HPDE6-E6E7 (cell line): ENCODE measurements around the gene IDS.
"Not testable (repeated sequence)": the region's sequence is repeated elsewhere in the genome, so short reads cannot be mapped to it uniquely, and the experiment has no call there.

Experiments
- DNase-seq: peaks from one replicate; pipeline ENCODE4 v3.0.0; 2011; ENCODE audit warnings: missing footprints; ENCODE audit errors: extremely low spot score

IDS gene

GRCh38 chrX:149526318-149527033 is 21.4 kb upstream of the IDS start:
- DNase-seq: not testable (repeated sequence)

DNA sequence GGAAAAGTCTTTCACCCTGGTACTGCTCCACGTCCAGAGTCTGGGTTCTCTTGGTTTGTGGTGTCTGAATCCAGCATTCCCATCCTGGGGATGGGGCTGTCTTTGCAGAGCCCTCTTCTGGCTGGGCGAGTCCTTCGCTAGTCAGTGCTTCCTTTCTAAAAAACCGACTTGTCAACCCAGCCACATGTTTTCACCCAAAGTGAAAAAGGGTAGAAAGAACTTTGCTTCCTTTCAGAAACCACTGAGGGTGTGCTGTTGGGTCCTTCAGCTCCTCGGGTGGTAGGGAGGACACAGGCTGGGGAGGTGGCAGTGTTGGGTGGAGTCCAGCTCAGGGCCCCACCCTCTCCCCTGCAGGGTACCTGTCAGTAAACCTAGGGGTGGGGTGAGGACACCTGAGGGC is 20.8 kb upstream of the IDS start:
- DNase-seq: not testable (repeated sequence)

DNA sequence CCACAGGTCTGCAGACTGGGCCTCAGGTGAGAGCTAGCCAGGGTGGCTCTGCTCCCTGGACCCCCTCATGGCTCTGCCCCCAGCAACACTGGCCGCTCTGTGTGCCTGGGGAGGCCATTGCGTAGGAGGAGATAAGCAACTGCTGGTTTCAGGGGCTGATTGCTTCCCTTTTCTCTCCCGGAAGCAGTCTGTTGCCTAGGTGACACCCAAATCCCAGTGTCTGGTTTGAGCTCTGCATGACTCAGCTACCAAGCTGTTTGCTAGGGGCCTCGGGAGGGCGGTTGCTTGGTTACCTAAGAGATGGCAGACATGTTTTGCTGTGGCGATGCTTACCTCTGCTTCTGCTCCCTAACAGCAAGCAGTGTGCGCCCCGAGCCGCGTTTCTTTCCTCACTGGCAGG is 20.3 kb upstream of the IDS start:
- DNase-seq: not testable (repeated sequence)

- no peak for DNase-seq
These were observed 17.8 kb upstream of the IDS start for GRCh38 chrX:149522916-149523315.

DNA sequence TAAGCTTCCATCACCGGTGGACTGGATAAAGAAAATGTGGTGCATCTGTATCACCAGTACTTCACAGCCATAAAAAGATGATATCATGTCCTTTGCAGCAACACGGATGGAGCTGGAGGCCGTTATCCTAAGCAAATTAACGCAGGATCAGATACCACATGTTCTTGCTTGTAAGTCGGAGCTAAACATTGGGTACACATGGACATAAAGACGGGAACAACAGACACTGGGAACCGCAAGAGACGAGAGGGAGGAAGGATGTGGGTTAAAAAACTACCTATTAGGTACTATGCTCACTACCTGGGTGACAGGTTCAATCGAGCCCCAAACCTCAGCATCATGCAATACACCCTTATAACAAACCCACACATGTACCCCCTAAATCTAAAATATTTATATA is 16.3 kb upstream of the IDS start:
- DNase-seq: no peak

DNA sequence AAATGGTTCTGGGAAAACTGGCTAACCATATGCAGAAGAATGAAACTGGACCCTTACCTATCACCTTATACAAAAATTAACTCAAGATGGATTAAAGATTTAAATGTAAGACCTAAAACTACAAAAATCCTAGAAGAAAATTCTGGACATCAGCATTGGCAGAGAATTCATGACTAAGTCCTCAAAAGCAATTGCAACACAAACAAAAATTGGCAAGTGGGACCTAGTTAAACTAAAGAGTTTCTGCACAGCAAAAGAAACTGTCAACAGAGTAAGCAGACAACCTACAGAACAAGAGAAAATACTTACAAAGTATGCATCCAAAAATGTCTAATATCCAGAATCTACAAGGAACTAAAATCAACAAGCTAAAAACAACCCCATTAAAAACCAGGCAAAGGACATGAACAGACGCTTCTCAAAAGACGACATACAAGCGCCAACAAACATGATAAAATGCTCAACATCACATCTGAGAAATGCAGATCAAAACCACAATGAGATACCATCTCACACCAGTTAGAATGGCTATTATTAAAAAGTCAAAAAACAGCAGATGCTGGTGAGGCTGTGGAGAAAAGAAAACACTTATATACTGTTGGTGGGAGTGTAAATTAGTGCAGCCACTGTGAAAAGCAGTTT is 15.7 kb upstream of the IDS start:
- DNase-seq: not testable (repeated sequence)

DNA sequence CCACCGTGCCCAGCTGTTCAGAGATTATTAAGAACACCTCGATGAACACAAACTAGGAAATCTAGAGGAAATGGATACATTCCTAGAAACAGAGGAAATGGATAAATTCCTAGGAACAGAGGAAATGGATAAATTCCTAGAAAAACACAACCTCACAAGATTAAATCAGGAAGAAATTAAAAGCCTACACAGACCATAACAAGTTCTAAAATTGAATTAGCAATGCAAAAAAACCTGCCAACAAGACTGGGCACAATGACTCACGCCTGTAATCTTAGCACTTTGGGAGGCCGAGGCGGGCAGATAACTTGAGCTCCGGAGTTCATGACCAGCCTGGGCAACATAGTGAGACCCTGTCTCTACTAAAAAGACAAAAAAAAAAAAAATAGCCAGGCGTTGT is 13.1 kb upstream of the IDS start:
- DNase-seq: no peak

DNA sequence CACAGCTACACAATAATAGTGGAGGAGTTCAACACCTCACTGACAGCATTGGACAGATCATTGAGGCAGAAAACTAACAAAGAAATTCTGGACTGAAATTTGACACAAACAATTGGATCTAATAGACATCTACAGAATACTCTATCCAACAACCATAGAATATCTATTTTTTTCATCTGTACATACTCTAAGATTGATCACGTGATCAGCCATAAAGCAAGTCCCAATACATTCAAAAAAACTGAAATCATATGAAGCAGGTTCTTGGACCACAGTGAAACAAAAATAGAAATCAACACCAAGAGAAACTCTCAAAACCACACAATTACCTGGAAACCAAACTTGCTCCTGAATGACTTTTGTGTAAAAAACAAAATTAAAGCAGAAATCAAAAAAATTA is 12.2 kb upstream of the IDS start:
- no peak for DNase-seq

- DNase-seq: no peak
These were observed 11.5 kb upstream of the IDS start for GRCh38 chrX:149516604-149517003.

GRCh38 chrX:149515954-149516602 is 11.0 kb upstream of the IDS start:
- no peak for DNase-seq

GRCh38 chrX:149513825-149514428 is 8.8 kb upstream of the IDS start:
- DNase-seq: no peak

DNA sequence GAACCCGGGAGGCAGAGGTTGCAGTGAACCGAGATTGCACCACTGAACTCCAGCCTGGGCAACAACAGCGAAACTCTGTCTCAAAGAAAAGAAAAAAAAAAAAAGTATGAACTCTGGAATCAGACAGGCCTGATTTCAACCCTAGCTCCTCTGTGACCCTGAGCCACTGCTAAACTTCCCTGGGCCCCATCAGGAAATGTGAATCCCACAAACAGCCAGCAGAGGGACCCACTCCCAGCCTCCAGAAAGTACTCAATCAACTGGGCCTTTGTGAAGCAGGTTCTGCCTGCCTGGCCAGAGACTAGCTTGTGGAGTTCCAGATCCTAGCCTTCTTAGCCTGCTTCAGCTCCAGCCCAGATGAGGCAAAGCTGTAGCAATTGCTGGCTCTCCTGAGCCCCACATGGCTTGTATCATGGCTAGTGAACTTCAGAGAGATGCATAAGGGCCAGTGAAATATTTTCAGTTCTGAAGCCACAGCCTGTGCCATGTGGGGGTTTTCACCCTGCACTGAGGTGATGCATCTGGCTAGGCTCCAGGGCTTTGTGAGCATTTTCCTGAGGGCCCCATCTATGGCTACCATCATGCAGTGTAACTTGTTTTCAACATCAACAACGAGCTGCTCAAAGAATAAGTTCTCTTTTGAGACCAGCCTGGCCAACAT is 7.2 kb upstream of the IDS start:
- DNase-seq: no peak

GRCh38 chrX:149511081-149511480 is 6.0 kb upstream of the IDS start:
- no peak for DNase-seq

DNA sequence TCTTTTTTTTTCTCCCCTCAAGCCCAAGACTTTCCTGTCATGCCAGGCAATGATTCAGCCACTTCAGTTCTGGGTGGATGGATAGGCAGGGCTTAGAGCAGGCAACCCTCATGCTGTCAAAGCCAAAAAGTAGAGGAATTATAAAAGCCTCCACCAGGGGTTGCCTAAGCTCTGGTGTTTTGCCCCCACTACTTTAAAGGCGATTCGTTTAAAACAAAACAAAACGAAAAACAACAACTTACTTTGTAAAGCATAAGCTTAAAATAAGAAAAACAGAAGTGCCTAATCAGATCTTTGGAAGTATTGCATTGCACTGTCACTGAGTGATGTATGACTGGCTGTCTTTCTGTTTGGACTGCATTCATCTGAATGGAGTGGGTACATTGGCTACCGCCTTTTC is 5.3 kb upstream of the IDS start:
- no peak for DNase-seq

GRCh38 chrX:149508467-149508866 is 3.4 kb upstream of the IDS start:
- DNase-seq: no peak

- no peak for DNase-seq
These were observed 1.2 kb upstream of the IDS start for GRCh38 chrX:149506349-149506748.

GRCh38 chrX:149505671-149506070 is 565 bp upstream of the IDS start:
- DNase-seq: no peak

- no peak for DNase-seq
These were observed 736 bp downstream of the IDS start for GRCh38 chrX:149504226-149504914.

DNA sequence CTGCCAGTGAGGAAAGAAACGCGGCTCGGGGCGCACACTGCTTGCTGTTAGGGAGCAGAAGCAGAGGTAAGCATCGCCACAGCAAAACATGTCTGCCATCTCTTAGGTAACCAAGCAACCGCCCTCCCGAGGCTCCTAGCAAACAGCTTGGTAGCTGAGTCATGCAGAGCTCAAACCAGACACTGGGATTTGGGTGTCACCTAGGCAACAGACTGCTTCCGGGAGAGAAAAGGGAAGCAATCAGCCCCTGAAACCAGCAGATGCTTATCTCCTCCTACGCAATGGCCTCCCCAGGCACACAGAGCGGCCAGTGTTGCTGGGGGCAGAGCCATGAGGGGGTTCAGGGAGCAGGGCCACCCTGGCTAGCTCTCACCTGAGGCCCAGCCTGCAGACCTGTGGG is 1.7 kb downstream of the IDS start:
- not testable (repeated sequence) for DNase-seq

GRCh38 chrX:149502923-149503322 is 2.2 kb downstream of the IDS start:
- not testable (repeated sequence) for DNase-seq

GRCh38 chrX:149499766-149500165 is 5.3 kb downstream of the IDS start:
- DNase-seq: no peak

DNA sequence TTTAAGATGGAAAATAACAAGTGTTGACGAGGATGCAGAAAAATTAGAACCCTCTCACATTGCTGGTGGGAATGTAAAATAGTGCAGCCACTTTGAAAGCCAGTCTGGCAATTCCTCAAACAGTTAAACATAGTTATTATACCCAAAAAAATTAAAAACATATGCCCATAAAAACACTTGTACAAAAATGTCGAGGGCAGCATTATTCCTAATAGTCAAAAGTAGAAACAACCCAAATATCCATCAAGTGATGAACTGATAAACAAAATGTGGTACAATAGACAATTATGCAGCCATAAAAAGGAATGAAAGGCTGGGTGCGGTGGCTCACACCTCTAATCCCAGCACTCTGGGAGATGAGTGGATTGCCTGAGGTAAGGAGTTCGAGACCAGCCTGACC is 6.3 kb downstream of the IDS start:
- DNase-seq: no peak
